Right lung (tissue), 5 donors: ENCODE results near the gene REC114. TPM values are rescaled to one million over a fixed set of nuclear protein-coding genes. Genes with fewer than 3 reads are reported as not detected.
A peak's percentile ranks its signal among the peaks of the same experiment; 100 is the strongest.
"Not testable (repeated sequence)": the region's sequence is repeated elsewhere in the genome, so short reads cannot be mapped to it uniquely, and the experiment has no call there.

Source experiments
- DNase-seq, 2 donors: peaks; one replicate each; pipeline ENCODE4 v3.0.0-alpha.2; 2013
- polyA plus RNA-seq, 5 donors: library from polyadenylated mRNA; unstranded; fragments of 120-200 nt; gene quantifications; one replicate each; pipeline versions ENCODE4 v1.2.1 to v1.2.3, GENCODE V29; 2013; ENCODE audit warnings: inconsistent platforms in 1 of 5, low replicate concordance in 1 of 5; ENCODE audit not compliant: insufficient read length in 5 of 5, insufficient read depth in 1 of 5

The REC114 gene
- polyA plus RNA-seq, 5 donors, result 0.13 TPM; not detected in 4

GRCh38 chr15:73575636-73576247 lies 132.8 kb downstream of the REC114 start:
- DNase-seq, result no peak

DNA sequence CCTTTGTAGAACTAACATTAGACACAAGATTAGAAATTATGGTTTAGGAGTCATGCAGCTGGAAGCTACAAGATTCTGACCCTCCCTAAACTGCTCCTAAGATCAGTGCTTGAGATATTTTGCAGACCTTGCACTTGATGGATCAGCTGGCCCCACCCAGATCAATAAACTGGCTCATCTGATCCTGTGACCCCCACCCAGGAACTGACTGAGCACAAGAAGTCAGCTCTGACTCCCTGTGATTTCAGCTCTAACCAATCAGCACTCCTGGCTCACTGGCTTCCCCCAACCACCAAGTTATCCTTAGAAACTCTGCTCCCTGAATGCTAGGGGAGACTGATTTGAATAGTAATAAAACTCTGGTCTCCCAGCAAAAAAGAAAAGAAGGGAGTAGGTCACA lies 134.6 kb downstream of the REC114 start:
- DNase-seq, result not testable (repeated sequence)

- DNase-seq, result no peak
Measured at GRCh38 chr15:73578026-73578425, 135.1 kb downstream of the REC114 start.

DNA sequence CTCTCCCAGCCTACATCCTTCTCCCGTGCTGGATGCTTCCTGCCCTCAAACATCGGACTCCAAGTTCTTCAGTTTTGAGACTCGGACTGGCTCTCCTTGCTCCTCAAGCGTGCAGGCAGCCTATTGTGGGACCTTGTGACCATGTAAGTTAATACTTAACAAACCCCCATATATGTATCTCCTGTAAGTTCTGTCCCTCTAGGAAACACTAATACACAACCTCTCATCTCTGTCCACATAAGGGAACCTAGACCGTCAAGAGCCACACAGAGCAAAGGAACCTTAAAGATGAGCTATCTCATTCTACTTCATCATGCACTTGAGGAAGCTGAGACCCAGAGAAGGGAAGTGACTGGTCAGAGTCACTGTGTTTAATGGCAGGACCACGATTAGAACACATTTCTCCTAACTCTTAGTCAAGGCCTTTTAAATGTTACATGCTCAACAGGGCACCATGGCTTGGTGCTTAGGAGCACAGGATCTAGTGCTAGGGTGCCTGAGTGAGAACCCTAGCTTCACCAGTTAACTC lies 140.0 kb downstream of the REC114 start:
- no peak for DNase-seq

DNA sequence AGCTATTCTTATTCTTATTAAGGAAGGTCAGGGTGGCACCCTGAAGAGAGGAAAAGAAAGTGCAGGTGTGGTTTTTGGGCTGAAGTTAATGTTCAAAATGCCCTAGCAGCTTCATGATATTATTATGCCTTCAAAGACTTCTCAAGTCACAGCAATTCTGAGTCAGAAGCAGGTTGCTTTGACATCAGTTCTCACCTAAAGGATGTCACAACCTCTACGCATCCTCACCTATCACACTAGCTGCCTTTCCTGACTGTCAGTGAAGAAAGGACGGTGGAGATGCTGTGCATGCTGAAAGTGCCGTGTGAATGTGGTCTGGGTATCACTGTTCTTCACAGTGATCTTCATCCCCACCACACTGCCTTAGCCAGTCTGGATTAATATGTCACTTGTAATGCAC lies 140.6 kb downstream of the REC114 start:
- no peak for DNase-seq

DNA sequence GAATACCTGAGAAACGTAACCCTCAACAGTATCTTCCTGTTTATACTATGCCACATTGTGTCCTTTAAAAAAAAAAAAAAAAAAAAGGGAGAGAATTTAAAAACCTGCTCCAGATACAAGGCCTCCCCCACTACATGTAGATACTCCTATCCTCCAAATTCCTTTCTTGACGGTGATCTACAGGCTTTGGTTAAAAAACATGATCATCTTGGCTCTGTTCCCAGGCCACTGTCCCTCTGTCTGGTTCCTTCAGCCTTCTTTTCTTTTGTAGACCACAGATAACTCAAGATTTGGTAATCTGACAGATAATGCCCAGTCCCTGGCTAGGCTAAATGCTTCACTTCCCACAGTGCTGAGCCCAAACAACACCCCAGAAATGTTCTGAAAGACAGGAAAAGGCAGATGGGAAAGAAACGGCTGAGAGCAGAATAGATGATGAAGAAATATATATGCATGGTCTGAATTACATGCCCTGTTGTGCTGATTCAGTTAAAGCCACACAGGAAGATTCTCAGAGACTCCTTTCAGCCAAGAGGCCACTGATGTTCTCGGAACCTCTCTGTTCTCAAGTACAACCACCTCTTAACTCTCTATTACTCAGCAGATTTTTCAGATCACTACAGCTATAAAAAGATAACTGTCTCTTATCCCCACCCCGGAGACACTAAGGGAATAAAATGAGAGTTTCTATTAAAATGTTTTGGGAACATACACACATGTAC lies 141.9 kb downstream of the REC114 start:
- no peak for DNase-seq

- no peak for DNase-seq
Measured at GRCh38 chr15:73585871-73586654, 143.1 kb downstream of the REC114 start.

DNA sequence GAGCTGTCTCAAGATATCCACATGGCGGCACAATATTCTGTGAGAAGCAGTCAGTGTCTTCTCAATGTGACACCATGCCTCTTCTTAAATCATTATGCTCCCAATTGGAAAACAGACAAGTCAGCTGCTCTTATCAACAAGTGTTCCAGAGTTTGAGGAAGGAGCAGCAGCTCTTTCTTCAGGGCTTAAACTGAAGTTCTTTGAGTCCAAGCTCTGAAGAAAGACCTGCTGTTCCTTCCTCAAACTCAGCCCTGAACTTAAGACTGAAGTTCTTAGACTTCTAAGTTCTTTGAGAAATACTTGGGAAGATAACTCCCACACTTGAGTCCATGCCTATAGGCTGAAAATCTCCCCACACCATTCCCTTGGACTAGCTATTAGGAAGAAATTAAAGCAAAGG lies 146.8 kb downstream of the REC114 start:
- no peak for DNase-seq

DNA sequence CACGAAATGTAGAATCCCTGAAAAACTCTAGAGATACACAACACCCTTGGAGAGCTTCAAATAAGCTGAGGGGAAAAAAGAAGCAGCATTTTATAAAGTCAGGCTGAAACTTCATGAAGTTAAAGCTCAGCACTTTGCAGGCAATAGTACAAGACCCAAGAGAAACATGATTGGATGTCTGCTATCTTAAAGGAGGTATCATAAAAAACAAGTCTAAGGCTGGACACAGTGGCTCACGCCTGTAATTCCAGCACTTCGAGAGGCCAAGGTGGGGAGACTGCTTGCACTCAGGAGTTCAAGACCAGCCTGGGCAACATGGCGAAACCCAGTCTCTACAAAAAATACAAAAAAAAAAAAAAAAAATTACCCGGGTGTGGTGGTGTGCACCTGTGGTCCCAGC lies 147.3 kb downstream of the REC114 start:
- DNase-seq, result no peak

GRCh38 chr15:73593304-73594074 lies 150.5 kb downstream of the REC114 start:
- peak; percentile 83 to 89 for DNase-seq

GRCh38 chr15:73594109-73594508 lies 151.1 kb downstream of the REC114 start:
- DNase-seq, result no peak

DNA sequence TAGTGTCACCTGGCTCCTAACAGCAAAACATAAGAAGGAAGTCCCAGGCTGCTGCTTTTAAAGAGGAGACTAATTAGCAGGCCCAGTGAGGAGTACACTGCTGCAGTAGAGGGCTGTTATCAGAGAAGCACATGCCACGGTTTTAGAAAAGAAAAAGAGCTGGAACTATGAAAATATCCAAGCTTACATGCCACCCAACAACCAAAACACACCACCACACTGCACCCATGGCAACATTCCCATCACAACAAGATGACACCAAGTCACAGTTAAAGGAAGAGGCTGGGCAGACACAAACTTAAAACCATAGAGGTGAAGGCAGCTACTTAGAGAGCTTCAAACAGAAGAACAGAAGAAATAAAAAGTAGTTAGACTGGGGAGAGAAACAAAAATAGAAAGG lies 153.2 kb downstream of the REC114 start:
- no peak for DNase-seq

DNA sequence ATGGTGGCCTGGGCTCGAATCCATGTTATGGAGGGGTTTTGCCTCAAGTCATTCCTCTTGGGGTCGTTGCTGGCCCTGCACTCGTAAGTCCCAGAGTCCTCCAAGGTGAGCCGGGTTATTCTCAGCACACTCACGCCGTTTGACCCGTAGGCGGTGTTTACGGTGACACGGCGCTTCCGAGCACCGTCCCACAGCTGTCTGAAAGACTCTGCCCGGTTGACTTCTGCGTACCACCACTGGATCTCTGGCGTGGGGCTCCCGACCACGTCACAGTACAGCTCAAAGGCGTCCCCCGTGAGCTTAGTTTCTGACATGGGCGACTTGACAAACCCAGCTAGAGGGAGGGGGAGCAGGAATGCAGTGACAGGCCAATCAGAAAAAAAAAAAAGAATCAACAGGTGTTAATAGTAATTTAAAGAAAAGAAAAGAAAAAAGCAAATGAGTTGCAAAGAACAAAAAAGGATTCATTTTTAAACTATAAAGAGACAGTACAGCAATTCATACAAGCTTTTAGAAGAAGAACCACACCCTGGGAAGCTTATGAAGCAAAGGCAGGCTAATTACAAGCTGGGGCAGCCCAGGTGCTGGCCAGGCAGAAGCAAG lies 154.2 kb downstream of the REC114 start:
- no peak for DNase-seq

- DNase-seq, result no peak
Measured at GRCh38 chr15:73598530-73599160, 155.7 kb downstream of the REC114 start.

DNA sequence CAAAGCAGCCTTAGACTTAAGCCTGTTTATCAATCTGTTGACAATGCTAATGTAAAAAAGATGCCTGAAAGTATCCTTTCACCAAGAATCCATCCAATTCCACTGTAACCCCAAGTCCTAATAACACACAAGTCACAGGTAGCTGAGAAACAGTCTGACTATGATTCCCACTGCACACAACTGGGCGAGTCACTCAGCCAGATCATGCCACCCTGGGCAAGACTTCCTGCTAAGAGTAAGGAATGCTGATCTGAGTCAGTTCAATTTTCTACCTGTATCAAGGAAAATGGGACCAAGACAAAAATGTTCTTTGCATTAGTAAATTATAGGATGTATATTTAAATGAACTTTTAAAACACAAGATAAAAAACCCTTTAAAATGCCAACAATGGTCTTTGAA lies 157.0 kb downstream of the REC114 start:
- no peak for DNase-seq

GRCh38 chr15:73600413-73601335 lies 157.7 kb downstream of the REC114 start:
- no peak for DNase-seq

GRCh38 chr15:73601451-73602445 lies 158.8 kb downstream of the REC114 start:
- peak; percentile 71 to 81 for DNase-seq

- no peak for DNase-seq
Measured at GRCh38 chr15:73602446-73602843, 159.5 kb downstream of the REC114 start.
